GM23338 (cell line): ENCODE measurements around the gene ZNF579. TPM values are rescaled to one million over a fixed set of nuclear protein-coding genes. Genes with fewer than 3 reads are reported as not detected.

Source experiments
- ATAC-seq: fragments of 200-7000 bp; cut with Tn5 transposase; 3 replicates; pipeline ENCODE4 v1.9.1; 2020
- DNase-seq: peaks from one replicate; pipeline ENCODE4 v3.0.0-alpha.2; 2015; ENCODE audit warnings: low spot score
- H2AFZ ChIP-seq: fragments of 200-600 bp; sonication (generic); 2 replicates; pipeline ENCODE4 v1.8.0; 2016; ENCODE audit warnings: antibody characterized with exemption, mild to moderate bottlenecking, moderate library complexity
- H3F3A ChIP-seq: fragments of 200-600 bp; sonication (generic); replicated peaks from 2 replicates; pipeline ENCODE4 v1.8.0; 2017; ENCODE audit warnings: antibody characterized with exemption, mixed run types, low read depth
- H3K27ac ChIP-seq: fragments of 200-600 bp; sonication (generic); 2 replicates; pipeline ENCODE4 v1.6.1; 2016; ENCODE audit warnings: low read depth
- H3K27me3 ChIP-seq: fragments of 200-600 bp; sonication (generic); 2 replicates; pipeline ENCODE4 v1.8.0; 2016; ENCODE audit warnings: mild to moderate bottlenecking, mixed run types, moderate library complexity; ENCODE audit not compliant: insufficient read depth
- H3K36me3 ChIP-seq: fragments of 200-600 bp; sonication (generic); 2 replicates; pipeline ENCODE4 v1.8.0; 2016; ENCODE audit warnings: mild to moderate bottlenecking; ENCODE audit not compliant: insufficient read depth
- H3K4me1 ChIP-seq: fragments of 200-600 bp; sonication (generic); 2 replicates; pipeline ENCODE4 v1.8.0; 2016; ENCODE audit warnings: mild to moderate bottlenecking, moderate library complexity; ENCODE audit not compliant: insufficient read depth
- H3K4me2 ChIP-seq: fragments of 200-600 bp; sonication (generic); 2 replicates; pipeline ENCODE4 v1.7.1; 2017; ENCODE audit warnings: mixed run types
- H3K4me3 ChIP-seq: fragments of 200-600 bp; sonication (generic); 2 replicates; pipeline ENCODE4 v1.6.1; 2016; ENCODE audit warnings: mixed run types
- H3K79me2 ChIP-seq: fragments of 200-600 bp; sonication (generic); replicated peaks from 2 replicates; pipeline ENCODE4 v1.8.0; 2017; ENCODE audit warnings: mild to moderate bottlenecking; ENCODE audit not compliant: insufficient read depth
- H3K9me2 ChIP-seq: fragments of 200-600 bp; sonication (generic); 2 replicates; pipeline ENCODE4 v1.8.0; 2017; ENCODE audit not compliant: insufficient read depth
- H4K20me1 ChIP-seq: fragments of 200-600 bp; sonication (generic); replicated peaks from 2 replicates; pipeline ENCODE4 v1.8.0; 2017; ENCODE audit warnings: mild to moderate bottlenecking; ENCODE audit not compliant: insufficient read depth
- H3K27ac Mint-ChIP-seq: 2 replicates; pipeline ENCODE4 v1.8.0; 2020; ENCODE audit warnings: inconsistent platforms, mild to moderate bottlenecking, moderate library complexity, mixed read lengths
- H3K27me3 Mint-ChIP-seq: 3 replicates; pipeline ENCODE4 v1.8.0; 2022; ENCODE audit warnings: low read depth, mild to moderate bottlenecking, moderate library complexity, mixed read lengths, inconsistent platforms; ENCODE audit not compliant: insufficient read depth, poor library complexity
- H3K36me3 Mint-ChIP-seq: 3 replicates; pipeline ENCODE4 v1.8.0; 2021; ENCODE audit warnings: low read depth, mild to moderate bottlenecking, inconsistent platforms, moderate library complexity, mixed read lengths
- H3K4me1 Mint-ChIP-seq: 3 replicates; pipeline ENCODE4 v1.8.0; 2020; ENCODE audit warnings: mild to moderate bottlenecking, inconsistent platforms, mixed read lengths
- H3K4me3 Mint-ChIP-seq: 3 replicates; pipeline ENCODE4 v1.8.0; 2021; ENCODE audit warnings: moderate library complexity, mild to moderate bottlenecking, inconsistent platforms, mixed read lengths
- H3K9me3 Mint-ChIP-seq: 3 replicates; pipeline ENCODE4 v1.8.0; 2020; ENCODE audit warnings: moderate library complexity, mild to moderate bottlenecking, inconsistent platforms, mixed read lengths
- CREB1 ChIP-seq: fragments of 250-450 bp; sonication (Bioruptor Pico); IDR thresholded peaks from 2 replicates; pipeline ENCODE4 v1.5.0; 2020; ENCODE audit warnings: low read depth, mild to moderate bottlenecking, moderate library complexity
- EZH2 ChIP-seq: fragments of 200-600 bp; sonication (generic); IDR thresholded peaks from one replicate; pipeline ENCODE4 v1.8.0; 2017; ENCODE audit warnings: antibody characterized with exemption, mild to moderate bottlenecking, low read depth; ENCODE audit not compliant: unreplicated experiment
- EZH2phosphoT487 ChIP-seq: fragments of 200-600 bp; sonication (generic); IDR thresholded peaks from one replicate; pipeline ENCODE4 v1.8.1; 2018; ENCODE audit warnings: antibody characterized with exemption; ENCODE audit not compliant: unreplicated experiment
- JUNB ChIP-seq: IDR thresholded peaks from one replicate; pipeline ENCODE4 v1.6.1; 2016; ENCODE audit warnings: antibody characterized with exemption; ENCODE audit not compliant: unreplicated experiment
- NANOG ChIP-seq: IDR thresholded peaks from 2 replicates; pipeline ENCODE4 v1.6.1; 2016; ENCODE audit warnings: antibody characterized with exemption, borderline replicate concordance
- POLR2AphosphoS5 ChIP-seq: IDR thresholded peaks from 2 replicates; pipeline ENCODE4 v1.6.1; 2016; ENCODE audit warnings: antibody characterized with exemption, low read depth
- STAT1 ChIP-seq: IDR thresholded peaks from one replicate; pipeline ENCODE4 v1.6.1; 2016; ENCODE audit warnings: antibody characterized with exemption; ENCODE audit not compliant: unreplicated experiment
- ZNF331 ChIP-seq: fragments of 250-450 bp; sonication (Bioruptor Pico); IDR thresholded peaks from 2 replicates; pipeline ENCODE4 v1.5.0; 2020; ENCODE audit warnings: low read depth, mild to moderate bottlenecking, moderate library complexity
- polyA plus RNA-seq: library from polyadenylated mRNA; unstranded; fragments of >200 nt; fragmentation: Nextera tagmentation; extraction: Ambion mirVana; gene quantifications from 2 replicates; pipeline ENCODE4 v1.2.1, GENCODE V29; 2016
- total RNA-seq: library from RNA; depleted of rRNA; stranded (reverse); fragments of >200 nt; shearing (Covaris generic); gene quantifications from 2 replicates; pipeline ENCODE4 v1.2.3, GENCODE V29; 2014
- TF ChIP-seq, protein P1 (sequence below): IDR thresholded peaks from one replicate; pipeline ENCODE4 v1.6.1; 2018; ENCODE audit warnings: antibody characterized with exemption; ENCODE audit not compliant: unreplicated experiment
- TF ChIP-seq, protein P2 (sequence below), 2 experiments: fragments of 200-600 bp in 1 of 2; sonication (generic) in 1 of 2; conservative IDR thresholded peaks; 2 replicates each; pipeline versions ENCODE4 v1.5.1 to v1.6.1; 2016 to 2017; ENCODE audit warnings: antibody characterized with exemption in 2 of 2, low read depth in 2 of 2, mild to moderate bottlenecking in 2 of 2, moderate library complexity in 1 of 2
- TF ChIP-seq, protein P3 (sequence below): fragments of 250-450 bp; sonication (Bioruptor Pico); IDR thresholded peaks from 2 replicates; pipeline ENCODE4 v1.5.0; 2020; ENCODE audit warnings: mild to moderate bottlenecking, moderate library complexity

The ZNF579 gene
- total and polyA plus RNA-seq, 2 experiments from 2014 or later, result 7.3 to 12.2 TPM

DNA sequence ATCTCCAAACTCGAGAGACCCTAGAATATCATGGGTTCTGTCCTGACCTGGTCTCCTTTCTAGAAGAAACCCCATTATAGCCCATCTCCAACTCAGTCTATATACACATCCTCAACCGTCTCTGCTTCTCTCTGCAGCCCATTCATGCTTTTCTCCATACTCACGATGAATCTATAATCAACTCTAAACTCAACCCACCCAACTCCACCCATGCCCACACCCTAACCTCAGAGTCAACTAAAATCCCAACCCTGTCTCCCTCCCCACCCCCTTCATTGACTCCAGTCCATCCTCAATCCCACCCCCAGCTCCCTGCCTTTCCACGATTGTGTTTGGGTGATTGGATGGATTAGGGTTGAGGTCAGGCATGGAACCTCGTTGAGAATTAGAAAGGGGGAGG is 37.1 kb downstream of the ZNF579 start:
- ATAC-seq (no peak), DNase-seq (no peak)
- H3K4me3 ChIP-seq, result no peak overlapping the region
- H3K27me3 ChIP-seq, result no peaks in the 10 kb centered on the region
- Mint-ChIP-seq H3K27me3 (peaks cover 17% of the 10 kb centered on the region), H3K4me1 (peaks cover 25% of the 10 kb centered on the region), H3K9me3 (peaks cover 6% of the 10 kb centered on the region), H3K36me3 (no peaks in the 10 kb centered on the region; the same call in 2 of the 3 replicates), H3K4me3 (no peak overlapping the region), H3K27ac (no peak overlapping the region)
- no peaks in the 10 kb centered on the region for H3K79me2 ChIP-seq
- TF ChIP-seq CREB1 (CRISPR knock-in tag) (no peak), EZH2 (no peak), JUNB (no peak), POLR2AphosphoS5 (no peak), EZH2phosphoT487 (no peak)
- TF ChIP-seq, protein P1, sequence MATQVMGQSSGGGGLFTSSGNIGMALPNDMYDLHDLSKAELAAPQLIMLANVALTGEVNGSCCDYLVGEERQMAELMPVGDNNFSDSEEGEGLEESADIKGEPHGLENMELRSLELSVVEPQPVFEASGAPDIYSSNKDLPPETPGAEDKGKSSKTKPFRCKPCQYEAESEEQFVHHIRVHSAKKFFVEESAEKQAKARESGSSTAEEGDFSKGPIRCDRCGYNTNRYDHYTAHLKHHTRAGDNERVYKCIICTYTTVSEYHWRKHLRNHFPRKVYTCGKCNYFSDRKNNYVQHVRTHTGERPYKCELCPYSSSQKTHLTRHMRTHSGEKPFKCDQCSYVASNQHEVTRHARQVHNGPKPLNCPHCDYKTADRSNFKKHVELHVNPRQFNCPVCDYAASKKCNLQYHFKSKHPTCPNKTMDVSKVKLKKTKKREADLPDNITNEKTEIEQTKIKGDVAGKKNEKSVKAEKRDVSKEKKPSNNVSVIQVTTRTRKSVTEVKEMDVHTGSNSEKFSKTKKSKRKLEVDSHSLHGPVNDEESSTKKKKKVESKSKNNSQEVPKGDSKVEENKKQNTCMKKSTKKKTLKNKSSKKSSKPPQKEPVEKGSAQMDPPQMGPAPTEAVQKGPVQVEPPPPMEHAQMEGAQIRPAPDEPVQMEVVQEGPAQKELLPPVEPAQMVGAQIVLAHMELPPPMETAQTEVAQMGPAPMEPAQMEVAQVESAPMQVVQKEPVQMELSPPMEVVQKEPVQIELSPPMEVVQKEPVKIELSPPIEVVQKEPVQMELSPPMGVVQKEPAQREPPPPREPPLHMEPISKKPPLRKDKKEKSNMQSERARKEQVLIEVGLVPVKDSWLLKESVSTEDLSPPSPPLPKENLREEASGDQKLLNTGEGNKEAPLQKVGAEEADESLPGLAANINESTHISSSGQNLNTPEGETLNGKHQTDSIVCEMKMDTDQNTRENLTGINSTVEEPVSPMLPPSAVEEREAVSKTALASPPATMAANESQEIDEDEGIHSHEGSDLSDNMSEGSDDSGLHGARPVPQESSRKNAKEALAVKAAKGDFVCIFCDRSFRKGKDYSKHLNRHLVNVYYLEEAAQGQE, result no peak
- TF ChIP-seq, protein P2, sequence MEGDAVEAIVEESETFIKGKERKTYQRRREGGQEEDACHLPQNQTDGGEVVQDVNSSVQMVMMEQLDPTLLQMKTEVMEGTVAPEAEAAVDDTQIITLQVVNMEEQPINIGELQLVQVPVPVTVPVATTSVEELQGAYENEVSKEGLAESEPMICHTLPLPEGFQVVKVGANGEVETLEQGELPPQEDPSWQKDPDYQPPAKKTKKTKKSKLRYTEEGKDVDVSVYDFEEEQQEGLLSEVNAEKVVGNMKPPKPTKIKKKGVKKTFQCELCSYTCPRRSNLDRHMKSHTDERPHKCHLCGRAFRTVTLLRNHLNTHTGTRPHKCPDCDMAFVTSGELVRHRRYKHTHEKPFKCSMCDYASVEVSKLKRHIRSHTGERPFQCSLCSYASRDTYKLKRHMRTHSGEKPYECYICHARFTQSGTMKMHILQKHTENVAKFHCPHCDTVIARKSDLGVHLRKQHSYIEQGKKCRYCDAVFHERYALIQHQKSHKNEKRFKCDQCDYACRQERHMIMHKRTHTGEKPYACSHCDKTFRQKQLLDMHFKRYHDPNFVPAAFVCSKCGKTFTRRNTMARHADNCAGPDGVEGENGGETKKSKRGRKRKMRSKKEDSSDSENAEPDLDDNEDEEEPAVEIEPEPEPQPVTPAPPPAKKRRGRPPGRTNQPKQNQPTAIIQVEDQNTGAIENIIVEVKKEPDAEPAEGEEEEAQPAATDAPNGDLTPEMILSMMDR (conservative IDR thresholded peaks at IDR 0.05; ENCODE audit: low read depth in 2 of 2), result no peak
- H3K4me2 ChIP-seq, result no peak overlapping the region
- 0 out of 2 replicates have a peak, but pooled peaks cover 7% of the 10 kb centered on the region for H3F3A ChIP-seq
- no peaks in the 10 kb centered on the region for H3K4me1 ChIP-seq
- H4K20me1 ChIP-seq, result no peaks in the 10 kb centered on the region
- peaks cover 5% of the 10 kb centered on the region; the same call in 1 of the 2 replicates for H3K9me2 ChIP-seq
- no peak overlapping the region for H3K27ac ChIP-seq
- no peak overlapping the region for H2AFZ ChIP-seq
- H3K36me3 ChIP-seq, result no peaks in the 10 kb centered on the region

DNA sequence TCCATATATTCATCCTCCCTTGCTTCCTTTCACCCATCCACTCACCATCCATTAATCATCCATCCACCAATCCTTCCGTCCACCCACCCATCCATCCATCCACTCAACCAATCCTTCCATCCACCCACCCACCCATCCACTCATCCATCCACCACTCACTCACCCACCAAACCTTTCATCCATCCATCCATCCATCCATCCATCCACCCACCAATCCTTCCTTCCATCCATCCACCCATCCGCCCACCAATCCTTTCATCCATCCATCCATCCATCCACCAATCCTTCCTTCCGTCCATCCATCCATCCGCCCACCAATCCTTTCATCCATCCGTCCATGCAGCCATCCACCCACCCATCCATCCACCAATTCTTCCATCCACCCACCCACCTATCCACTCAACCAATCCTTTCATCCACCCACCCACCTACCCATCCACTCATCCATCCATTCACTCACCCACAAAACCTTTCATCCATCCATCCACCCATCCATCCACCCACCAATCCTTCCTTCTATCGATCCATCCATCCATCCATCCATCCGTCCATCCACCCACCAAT is 38.3 kb downstream of the ZNF579 start:
- ATAC-seq, result no peak
- H3K27ac Mint-ChIP-seq, result no peak overlapping the region
- TF ChIP-seq EZH2 (no peak), NANOG (no peak), ZNF331 (CRISPR knock-in tag) (no peak), STAT1 (no peak)
- TF ChIP-seq, protein P3, sequence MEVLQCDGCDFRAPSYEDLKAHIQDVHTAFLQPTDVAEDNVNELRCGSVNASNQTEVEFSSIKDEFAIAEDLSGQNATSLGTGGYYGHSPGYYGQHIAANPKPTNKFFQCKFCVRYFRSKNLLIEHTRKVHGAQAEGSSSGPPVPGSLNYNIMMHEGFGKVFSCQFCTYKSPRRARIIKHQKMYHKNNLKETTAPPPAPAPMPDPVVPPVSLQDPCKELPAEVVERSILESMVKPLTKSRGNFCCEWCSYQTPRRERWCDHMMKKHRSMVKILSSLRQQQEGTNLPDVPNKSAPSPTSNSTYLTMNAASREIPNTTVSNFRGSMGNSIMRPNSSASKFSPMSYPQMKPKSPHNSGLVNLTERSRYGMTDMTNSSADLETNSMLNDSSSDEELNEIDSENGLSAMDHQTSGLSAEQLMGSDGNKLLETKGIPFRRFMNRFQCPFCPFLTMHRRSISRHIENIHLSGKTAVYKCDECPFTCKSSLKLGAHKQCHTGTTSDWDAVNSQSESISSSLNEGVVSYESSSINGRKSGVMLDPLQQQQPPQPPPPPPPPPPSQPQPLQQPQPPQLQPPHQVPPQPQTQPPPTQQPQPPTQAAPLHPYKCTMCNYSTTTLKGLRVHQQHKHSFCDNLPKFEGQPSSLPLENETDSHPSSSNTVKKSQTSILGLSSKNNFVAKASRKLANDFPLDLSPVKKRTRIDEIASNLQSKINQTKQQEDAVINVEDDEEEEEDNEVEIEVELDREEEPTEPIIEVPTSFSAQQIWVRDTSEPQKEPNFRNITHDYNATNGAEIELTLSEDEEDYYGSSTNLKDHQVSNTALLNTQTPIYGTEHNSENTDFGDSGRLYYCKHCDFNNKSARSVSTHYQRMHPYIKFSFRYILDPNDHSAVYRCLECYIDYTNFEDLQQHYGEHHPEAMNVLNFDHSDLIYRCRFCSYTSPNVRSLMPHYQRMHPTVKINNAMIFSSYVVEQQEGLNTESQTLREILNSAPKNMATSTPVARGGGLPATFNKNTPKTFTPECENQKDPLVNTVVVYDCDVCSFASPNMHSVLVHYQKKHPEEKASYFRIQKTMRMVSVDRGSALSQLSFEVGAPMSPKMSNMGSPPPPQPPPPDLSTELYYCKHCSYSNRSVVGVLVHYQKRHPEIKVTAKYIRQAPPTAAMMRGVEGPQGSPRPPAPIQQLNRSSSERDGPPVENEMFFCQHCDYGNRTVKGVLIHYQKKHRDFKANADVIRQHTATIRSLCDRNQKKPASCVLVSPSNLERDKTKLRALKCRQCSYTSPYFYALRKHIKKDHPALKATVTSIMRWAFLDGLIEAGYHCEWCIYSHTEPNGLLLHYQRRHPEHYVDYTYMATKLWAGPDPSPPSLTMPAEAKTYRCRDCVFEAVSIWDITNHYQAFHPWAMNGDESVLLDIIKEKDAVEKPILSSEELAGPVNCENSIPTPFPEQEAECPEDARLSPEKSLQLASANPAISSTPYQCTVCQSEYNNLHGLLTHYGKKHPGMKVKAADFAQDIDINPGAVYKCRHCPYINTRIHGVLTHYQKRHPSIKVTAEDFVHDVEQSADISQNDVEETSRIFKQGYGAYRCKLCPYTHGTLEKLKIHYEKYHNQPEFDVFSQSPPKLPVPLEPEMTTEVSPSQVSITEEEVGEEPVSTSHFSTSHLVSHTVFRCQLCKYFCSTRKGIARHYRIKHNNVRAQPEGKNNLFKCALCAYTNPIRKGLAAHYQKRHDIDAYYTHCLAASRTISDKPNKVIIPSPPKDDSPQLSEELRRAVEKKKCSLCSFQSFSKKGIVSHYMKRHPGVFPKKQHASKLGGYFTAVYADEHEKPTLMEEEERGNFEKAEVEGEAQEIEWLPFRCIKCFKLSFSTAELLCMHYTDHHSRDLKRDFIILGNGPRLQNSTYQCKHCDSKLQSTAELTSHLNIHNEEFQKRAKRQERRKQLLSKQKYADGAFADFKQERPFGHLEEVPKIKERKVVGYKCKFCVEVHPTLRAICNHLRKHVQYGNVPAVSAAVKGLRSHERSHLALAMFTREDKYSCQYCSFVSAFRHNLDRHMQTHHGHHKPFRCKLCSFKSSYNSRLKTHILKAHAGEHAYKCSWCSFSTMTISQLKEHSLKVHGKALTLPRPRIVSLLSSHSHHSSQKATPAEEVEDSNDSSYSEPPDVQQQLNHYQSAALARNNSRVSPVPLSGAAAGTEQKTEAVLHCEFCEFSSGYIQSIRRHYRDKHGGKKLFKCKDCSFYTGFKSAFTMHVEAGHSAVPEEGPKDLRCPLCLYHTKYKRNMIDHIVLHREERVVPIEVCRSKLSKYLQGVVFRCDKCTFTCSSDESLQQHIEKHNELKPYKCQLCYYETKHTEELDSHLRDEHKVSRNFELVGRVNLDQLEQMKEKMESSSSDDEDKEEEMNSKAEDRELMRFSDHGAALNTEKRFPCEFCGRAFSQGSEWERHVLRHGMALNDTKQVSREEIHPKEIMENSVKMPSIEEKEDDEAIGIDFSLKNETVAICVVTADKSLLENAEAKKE, result no peak

More for the DNA sequence above, 38.3 kb downstream of the ZNF579 start:
- no peak overlapping the region for H3K4me2 ChIP-seq
- H3K4me1 ChIP-seq, result peaks cover 5% of the 10 kb centered on the region; the same call in 1 of the 2 replicates
- no peak overlapping the region for H3K4me3 ChIP-seq
- DNase-seq, result no peak
- no peak overlapping the region for H2AFZ ChIP-seq
- Mint-ChIP-seq H3K9me3 (peaks cover 6% of the 10 kb centered on the region), H3K4me3 (no peak overlapping the region; the same call in 2 of the 3 replicates), H3K27me3 (peaks cover 21% of the 10 kb centered on the region), H3K4me1 (peaks cover 22% of the 10 kb centered on the region), H3K36me3 (no peaks in the 10 kb centered on the region; the same call in 2 of the 3 replicates)
- H3F3A ChIP-seq, result 0 out of 2 replicates have a peak, but pooled peaks cover 7% of the 10 kb centered on the region
- H3K36me3 ChIP-seq, result no peaks in the 10 kb centered on the region
- H3K79me2 ChIP-seq, result no peaks in the 10 kb centered on the region
- peaks cover 5% of the 10 kb centered on the region; the same call in 1 of the 2 replicates for H3K9me2 ChIP-seq
- no peaks in the 10 kb centered on the region for H4K20me1 ChIP-seq
- H3K27ac ChIP-seq, result no peak overlapping the region
- no peaks in the 10 kb centered on the region for H3K27me3 ChIP-seq
